Cerebellar nuclear complex (tissue), 1 donor: Measurements from ENCODE around the gene TMEM222.

ENCODE experiments used
- DNase-seq, 2 experiments: peaks; one replicate each; lab custom pipeline; 2025; lab: John Stamatoyannopoulos, UW

TMEM222 gene

DNA sequence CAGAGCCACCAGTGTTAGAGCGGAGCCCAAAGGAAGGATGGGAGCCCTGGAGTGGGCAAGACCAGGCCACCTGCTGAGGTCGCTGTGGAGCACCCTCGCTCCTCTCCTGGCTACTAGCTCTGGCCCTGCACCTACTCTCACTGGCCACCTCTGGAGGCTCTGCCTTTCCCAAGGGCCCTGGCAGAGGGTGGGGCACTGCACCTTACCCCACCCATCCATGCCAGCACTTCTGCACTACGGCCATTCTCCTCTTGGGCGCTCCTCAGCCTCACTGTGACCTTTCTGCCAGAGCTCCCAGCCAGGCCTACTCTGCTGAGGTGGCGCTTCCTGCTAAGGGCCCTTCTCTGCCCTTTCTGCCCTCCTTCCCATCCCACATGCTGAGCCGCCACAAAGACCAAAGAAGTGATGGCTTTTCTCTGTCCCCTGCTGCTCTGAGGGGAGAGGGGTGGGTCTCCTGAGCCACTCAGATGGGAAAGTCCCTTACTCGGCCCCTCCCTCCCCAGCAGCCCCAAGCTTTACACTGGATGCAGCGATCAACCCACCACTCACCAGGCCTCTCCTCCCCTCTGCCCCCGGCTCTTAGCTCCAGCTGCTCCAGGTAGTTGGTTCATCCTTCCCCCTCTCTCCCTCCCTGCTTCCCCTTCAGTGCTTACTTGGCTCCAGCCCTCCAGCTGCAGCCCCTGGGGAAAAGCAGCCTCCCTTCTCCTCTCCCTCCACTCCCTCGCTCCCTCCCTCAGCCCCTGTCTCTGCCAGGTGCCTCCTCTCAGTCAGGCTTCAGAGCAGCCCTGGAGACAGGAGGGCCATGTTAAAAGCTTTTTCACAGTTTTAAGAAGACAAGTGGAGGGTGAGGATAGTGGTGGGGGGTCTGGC lies 14.8 kb upstream of the TMEM222 start:
- no peak for DNase-seq

DNA sequence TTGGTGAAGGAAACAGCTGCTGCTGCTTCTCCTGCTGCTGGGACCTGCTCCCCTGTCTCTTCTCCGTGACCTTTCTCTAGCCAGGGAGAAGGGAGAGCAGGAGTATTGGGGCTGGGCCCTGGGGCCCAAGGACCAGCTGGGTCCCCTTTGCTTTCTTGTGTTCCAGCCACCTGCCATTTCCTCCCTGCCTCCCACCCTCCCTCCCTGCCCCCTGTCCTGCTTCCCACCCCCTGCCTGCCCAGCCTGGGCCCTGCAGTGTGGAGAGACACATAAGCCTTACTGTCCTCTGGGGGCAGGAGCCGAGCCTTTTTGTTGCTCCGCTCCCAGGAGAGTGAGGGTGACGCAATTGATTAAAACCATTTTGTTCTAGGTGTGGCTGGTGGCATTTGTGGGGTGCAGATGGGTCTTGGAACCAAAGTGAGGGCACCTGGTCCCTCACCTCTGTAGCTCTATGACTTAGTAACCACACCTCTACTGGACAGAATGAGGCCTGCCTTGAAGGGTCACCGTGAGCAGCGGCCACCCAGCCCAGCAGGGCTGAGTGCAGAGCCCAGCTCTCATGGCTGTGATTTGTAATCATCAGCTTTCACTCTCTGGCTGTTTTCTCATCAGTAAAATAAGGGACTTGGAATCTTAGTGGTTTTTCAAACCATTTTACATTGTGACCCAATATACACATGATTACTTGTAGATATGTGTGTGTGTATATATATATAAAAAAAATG lies 13.9 kb upstream of the TMEM222 start:
- DNase-seq, result no peak

DNA sequence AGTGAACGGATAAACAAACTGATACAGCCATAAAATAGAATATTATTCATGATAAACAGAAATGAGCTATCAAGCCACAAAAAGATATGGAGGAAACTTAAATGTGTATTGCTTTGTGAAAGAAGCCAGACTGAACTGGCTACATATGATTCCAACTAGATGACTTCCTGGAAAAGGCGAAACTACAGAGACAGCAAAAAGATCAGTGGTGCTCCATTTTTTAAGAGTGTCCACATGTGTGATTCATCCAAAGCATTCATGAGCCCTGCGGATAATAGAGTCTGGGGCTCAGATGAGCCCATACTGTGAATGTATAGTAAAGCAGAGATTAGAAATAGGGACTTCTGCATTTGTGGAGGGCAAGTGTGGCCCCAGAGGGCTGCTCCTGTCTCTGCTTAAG lies 7.8 kb upstream of the TMEM222 start:
- no peak for DNase-seq

DNA sequence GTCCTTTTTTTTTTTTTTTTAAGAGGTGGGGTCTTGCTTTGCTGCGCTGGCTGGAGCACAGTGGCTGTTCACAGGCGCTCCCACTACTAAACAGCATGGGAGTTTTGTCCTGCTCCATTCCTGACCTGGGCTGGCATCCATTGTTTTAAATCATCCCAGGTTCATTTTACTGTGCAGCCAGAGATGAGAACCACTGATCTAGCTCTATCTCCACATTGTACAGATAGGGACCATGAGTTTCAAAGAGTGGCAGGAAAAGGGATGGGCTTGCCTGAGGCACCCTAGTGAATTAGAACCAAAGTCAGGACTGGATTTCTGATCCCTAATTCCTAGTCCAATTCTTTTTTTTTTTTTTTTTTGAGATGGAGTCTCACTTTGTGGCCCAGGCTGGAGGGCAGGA lies 7.2 kb upstream of the TMEM222 start:
- no peak for DNase-seq

DNA sequence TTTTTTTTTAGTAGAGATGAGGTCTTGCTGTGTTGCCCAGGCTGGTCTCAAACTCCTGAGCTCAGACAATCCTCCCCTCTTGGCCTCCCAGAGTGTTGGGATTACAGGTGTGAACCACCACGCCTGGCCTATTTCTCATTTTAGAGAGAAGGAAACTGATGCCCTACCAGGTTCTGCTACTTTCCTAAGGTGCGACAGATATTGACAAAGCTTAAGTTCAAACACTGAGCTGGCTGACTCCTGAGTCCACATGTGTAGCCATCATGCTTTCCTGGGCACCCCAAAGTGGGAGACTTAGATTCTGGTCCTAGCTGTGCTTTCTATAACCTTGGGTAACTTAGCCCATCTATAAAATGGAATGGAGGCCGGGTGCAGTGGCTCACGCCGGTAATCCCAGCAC lies 5.1 kb upstream of the TMEM222 start:
- no peak for DNase-seq

DNA sequence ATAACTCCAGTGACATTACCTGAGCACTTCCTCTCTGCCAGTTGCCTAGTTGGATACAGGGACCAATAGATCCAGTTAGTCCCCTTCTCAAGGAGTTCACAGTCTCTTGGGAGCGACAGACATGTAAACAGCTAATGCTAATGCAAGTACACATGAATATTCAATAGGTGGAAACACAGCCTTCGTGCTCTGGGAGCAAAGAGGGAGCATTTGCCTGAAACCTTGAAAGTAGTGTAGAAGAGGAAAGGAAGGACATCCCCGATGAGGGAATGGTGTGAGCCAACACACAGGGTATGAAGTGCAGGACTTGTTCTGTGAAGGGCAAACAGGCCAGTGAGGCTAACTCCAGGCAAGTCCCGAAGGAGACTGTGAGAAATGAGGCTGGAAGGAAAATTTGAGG lies 3.8 kb upstream of the TMEM222 start:
- no peak for DNase-seq

DNA sequence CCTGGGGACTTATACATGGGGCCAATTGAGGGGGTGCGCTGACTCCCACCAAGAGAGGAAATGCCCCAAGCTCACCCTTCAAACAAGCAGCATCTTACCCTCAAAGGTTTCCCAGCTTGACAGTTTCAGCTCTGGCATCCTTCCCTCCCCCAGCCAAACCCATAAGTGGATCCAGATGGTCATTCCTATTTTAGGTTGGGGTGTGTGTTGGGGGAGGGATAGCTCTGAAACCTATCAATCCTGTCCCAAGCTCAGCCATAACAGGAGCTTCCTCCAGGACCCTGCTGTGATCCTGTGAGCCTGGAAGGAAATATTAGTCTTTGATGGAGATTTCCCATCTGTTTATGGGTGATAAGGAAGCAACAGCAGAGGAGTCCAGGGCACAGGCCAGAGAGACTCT lies 3.4 kb upstream of the TMEM222 start:
- peak; percentile 75 to 92 for DNase-seq

DNA sequence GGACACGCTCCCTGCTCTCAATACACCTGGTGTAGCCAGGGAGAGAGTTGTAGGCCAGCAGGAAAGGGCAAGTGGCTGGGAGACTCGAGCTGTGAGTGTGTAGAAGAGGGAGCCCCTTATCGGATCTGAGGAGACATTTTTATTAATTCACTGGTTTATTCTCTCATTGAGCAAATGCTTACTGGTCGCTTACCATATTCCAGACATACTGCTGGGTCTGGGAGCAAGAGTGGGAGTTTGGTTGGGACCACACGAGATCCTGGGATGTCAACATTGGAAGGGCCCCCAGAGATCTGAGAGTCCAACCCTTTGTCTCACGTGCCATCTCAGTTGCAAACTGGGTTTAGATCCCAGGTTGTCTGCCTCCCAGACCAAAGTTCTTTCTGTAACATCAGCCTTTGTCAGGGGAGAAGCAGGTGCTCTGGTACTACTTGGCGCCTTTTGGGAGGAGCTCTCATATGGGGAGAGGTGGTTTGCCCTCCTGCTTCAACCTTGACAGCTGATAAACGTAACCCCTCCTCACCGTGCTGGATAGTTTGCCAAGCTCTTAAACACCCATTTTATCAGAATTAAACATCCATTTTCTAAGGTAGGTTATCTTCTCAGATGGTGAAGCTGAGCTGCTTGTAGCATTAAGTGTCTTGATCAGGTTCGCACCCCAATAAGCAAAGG lies 742 bp downstream of the TMEM222 start:
- DNase-seq, result no peak

DNA sequence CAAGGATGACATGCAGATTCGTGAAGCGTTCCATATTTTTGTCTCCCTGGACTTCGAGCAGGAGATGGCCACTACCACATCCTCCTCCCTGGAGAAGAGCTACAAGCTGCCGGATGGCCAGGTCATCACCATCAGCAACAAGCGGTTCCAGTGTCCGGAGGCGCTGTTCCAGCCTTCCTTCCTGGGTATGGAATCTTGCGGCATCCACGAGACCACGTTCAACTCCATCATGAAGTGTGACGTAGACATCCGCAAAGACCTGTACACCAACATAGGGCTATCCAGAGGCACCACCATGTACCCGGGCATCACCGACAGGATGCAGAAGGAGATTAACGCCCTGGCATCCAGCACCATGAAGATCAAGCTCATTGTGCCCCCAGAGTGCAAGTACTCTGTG lies 3.3 kb downstream of the TMEM222 start:
- no peak for DNase-seq

DNA sequence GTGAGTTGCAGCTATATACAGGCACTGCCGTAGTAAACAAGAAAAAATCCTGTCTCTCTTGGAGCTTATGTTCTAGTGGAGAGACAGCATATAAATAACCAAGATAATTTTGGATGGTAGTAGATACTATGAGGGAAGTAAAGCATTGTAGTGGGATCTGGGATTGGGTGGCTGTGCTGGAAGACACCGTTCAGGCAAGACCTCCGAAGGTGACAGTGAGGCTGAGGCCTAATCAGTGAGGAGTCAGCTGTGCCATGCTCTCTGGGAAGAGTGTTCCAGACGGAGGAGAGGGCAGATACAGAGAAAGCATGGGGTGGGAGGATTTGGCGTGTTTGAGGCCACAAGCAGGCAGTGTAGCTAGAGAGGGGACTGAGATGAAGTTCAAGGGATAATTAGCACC lies 6.0 kb downstream of the TMEM222 start:
- no peak for DNase-seq

DNA sequence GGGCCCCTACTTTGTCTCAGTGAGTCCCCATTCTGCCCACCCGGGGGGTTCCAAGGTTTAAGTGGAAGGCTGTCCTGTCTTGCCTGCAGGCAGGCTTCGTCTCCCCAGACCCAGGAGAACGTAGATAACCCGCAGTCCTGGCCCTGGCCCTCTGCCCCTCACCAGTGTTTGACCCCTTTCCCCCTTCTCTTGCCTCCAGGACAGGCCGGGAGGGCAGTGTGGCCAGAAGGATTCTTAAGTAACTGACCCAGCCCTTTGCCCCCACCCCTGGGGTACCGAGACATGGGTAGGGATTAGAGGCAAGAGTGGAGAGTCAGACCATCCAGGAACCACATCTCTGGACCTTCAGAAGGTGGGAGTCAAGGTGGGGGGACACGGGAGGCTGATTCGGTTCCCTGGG lies 8.8 kb downstream of the TMEM222 start:
- DNase-seq, result no peak

DNA sequence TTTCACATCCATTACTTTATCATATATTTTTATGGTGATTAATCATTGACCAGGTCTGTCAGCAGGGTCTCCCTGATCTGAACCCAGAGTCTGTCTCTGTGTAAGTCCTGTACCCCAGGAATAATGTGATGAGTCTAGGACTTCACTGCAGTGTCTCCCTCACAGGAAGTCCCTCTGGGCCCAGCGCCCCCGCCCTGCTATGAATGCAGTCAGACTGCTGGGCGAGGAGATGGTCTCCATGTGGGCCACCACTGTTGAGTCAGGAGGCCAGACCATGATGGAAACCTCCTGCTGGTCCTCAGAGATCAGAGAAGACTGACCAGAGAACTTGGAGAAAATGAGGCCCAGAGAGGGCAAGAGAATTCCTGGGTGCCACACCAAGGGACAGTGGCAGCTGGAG lies 9.5 kb downstream of the TMEM222 start:
- DNase-seq, result no peak

DNA sequence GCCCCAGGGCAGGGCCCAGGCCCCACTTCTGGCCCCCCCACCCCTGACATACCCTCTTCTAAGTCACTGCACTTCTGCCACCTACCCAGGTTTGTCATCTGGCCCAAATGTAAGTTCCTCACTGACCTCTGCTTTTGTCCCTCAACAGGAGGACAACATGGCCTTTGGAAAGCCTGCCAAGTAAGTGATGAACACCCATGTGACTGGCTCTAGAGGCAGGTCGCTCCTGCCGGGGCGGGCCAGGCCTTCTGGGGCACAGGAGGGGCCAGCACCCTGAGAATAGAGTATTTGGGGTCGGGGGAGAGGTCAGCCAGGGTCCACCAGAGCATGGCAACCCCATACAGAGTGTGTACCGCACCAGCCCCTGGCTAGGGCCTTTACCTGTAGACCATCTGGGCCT lies 10.0 kb downstream of the TMEM222 start:
- no peak for DNase-seq

DNA sequence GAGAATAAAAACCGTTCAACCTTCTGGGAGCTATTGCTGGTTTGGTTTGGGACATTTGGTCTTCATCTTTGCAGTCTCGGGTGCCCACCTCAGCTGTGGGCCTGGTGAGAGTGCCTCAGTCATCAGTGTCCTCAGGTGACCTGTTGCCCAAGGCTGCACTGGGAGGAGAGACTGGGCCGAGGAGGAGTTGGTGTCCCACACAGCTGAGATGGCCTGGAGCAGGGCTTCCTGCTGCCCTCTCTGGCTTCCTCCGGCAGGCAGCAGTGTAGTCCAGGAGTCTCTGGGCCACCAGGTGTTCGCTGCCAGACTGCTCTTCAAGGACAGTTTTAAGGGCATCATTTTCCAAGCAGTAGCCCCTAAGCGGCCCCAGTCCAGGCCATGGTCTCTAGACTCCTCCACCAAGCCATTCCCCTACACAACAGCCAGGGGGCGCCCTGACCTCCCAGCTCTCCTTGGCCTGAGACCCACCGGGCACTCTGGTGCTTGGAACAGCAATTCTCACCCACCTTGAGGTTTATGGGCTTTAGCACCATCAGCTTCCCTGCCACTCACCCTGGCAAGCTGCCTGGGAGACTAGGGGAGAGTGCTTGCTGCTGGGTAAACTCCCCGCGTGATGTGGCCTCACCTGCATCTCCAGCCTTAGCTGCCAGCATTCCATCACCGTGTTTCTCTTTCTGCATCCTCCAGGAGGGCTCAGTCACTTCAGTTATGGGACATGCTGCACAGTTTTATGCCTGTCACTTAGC lies 10.7 kb downstream of the TMEM222 start:
- DNase-seq, result no peak

DNA sequence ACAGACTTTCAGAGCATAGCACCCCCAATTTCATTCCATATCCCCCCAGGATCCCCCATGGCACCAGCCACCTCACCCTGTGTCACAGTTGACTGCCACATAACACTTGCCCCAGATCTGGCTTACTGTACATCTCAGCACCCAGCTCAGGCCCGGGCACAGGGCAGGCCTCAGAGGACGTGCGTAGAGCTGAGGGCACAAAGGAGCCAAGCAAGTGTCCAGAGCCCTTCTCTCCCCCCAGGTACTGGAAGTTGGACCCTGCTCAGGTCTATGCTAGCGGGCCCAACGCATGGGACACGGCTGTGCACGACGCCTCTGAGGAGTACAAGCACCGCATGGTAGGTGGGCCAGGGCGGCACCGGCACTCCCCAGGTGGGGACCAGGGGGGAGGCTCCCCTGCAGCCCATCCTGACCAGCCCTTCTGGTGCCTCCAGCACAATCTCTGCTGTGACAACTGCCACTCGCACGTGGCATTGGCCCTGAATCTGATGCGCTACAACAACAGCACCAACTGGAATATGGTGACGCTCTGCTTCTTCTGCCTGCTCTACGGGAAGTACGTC lies 11.8 kb downstream of the TMEM222 start:
- no peak for DNase-seq

DNA sequence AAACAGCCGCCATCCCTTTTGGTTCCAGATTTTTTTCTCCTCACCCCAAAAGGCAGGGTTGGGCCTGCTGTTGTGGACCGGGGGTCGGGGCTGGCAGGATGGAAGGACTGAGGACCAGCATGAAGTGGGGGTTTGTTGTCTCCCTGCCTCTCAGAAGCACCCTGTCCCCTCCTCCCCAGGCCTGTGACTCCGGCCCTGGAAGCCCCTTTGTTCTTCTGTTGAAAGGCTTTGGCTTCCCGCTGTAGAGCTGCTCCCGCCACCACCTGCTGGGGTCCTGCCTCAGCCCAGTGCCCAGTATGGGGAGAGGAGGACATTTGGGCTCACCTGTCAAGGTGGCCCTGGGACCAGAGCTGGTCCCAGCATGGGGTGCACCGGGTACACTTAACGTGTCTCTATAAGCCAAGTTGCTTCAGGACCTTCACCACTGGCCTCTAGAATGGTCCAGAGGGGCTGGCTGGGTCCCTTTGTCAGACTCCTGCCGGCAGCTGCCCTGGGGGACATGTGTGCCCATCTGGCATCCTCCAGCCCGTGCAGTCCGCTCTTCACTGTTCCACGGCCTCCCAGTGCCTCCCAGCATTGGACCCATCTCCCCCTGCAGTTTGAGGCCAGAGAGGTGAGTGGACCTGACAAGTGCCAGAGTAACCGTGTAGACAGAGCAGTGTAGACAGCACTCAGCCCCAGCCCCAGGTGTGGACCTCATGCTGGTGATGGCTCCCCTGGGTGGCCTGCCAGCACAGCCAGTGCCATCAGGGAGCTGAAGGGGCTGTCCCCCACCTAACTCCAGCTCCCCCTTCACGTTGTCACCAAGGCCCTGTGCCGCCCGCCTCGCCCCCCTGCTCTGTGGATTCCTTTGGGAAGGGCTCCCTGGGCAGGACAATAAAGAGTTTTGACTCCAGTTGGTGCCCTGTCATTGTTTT lies 13.8 kb downstream of the TMEM222 start:
- no peak for DNase-seq

DNA sequence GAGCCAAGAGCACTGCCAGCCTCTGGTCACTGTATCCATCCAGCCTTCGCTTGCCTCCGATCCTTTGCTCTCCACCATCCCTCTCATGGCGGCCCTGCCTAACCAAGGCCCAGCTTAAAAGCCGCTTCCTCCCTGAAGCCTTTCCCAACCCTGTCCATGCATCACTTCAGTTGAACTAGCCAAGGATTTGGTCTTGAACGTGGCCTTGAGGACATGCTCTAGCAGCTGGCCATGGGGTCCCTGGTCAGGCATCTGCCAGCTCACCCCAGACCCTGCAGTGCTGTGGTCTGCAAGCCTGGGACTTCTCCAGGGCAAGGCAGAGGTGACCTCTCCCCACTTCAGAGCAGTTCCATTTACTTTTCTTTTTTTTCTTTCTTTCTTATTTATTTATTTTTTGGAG lies 14.8 kb downstream of the TMEM222 start:
- no peak for DNase-seq

DNA sequence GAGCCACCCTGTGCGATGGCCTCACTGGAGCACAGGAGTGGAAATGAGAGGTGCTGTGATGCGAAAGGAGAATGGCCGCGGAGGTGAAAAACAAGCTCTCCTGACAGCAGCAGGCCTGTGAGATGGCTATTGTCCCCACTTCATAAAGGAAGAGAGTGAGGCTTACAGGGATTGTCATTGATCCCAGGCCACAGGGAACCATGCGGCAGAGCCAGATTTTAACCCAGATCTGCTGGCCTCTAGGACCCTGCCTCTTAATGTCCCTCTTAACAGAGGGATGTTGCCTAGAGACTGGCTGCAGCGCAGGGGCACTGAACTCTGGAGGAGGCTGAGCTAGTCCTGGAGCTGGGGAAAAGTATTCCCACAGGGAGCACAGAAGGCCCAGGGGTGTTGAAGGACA lies 16.8 kb downstream of the TMEM222 start:
- DNase-seq, result no peak

DNA sequence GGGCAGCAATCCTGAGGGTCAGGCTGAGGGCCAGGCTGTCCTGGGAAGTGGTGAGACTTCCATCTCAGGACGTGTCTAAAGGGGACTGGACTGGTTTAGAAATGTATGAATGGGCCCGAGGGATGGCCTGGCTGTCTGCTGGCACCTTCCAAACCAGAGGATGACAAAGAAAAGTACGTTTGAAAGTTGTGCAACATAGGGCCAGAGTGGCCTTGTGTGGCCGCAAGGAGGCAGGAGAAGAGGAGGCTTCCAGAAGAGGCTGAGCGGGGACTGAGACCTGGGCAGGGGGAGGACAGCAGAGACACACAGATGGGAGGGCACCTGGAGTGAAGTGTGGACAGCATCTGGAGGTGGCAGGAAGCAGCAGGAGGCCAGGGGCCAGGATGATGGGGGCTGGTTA lies 17.2 kb downstream of the TMEM222 start:
- DNase-seq, result no peak

DNA sequence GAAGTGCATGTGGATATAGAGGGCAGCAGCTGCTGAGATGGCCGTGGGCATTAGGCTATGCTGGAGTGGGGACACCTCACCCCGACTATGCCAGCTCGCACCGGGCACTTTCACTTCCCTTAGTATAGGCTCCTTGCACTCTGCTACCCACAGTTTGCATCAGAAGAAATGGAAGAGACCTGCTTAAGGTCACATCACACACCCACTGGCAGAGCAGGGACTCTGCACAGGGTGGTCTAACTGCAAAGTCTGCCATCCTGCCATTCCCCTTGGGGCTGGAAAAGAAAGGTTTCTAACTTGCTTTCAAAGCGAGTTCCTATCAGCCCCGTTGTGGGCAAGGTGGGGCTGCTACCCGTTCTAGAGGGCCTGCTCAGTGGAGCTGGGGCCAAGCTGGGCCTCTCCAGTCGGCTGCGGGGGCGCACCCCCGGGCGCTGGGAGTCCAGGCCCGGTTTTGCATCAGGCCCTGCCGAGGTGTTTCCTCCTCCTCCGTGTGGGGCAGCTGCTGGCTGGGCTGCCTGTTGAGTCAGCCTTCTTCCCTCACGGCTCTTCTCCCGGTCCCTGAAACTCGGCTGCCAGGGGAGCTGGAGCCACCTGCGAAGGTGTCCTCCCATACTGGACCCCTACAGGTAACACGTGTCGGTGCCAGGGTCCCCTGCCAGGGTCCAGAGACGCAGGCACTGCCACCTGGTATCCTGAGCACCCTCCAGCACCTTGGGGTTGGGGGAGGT lies 19.7 kb downstream of the TMEM222 start, which contains the start of gene SYTL1:
Gene SYTL1 (plus strand): TSS at position 498 of the 728 bp plus-strand sequence. CDS start 3,313 bp downstream, outside the sequence.
- DNase-seq, result peak in 1 of 2 experiments; percentile 50
